Ecto neural progenitor cell (in vitro differentiated cells): Measurements from ENCODE around the gene U2AF2.
"Not testable (repeated sequence)": the region's sequence is repeated elsewhere in the genome, so short reads cannot be mapped to it uniquely, and the experiment has no call there.

ENCODE experiments used
- DNase-seq: peaks from one replicate; pipeline ENCODE4 v3.0.0-alpha.2; 2018; ENCODE audit warnings: low spot score

Gene U2AF2

DNA sequence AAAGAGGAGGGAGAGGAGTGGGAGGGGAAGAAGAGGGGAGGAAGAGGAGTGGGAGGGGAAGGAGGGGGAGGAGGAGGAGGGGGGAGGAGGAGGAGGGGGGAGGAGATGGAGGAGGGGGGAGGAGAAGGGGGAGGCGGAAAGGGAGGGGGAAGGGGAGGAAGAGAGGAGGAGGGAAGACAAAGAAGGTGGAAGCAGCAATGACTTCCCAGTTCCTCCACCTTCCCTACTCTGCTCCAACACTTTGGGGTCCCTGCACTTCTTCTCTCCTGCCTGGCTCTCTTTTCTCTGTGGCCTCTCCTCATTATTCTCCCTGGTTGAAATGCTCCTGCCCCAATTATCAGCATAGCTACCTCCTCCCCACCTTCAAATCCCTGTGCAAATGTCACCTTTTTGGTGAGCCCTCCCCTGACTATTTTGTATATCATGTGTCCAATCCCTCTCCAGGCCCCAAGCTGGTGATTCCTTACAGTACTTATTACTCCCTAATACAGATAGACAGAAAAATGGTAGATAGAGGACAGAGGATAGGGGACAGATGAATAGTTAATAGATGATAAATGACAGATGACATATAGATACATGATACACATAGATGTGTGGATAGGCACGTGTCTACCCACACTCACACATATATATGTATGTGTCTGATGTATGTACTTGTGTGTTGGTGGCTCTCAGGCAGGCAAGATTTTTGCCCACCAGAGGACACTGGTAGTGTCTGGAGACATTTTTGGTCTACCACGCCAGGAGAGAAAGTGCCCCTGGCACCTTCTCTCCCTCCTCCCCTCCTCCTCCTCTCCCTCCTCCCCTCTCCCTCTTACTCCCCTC, 58.2 kb downstream of the U2AF2 start:
- no peak for DNase-seq

DNA sequence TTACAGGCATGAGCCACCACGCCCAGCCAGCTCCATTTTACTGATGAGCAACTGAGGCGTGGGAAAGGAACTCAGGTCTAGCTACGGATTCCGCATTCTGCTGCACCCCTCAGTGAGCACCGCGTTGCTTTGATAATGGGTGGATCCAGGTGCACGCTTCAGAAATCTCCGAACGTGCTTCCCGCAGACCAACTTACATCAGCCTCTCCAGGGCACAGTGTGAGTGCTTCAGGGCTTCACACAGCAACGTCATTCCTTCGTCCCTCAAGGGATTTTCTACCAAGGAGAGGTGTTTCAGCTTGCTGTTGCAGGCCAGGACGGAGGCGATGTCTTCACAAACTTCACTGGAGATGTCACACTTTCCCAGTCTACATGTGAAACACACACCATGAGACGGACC, 61.7 kb downstream of the U2AF2 start:
- no peak for DNase-seq

DNA sequence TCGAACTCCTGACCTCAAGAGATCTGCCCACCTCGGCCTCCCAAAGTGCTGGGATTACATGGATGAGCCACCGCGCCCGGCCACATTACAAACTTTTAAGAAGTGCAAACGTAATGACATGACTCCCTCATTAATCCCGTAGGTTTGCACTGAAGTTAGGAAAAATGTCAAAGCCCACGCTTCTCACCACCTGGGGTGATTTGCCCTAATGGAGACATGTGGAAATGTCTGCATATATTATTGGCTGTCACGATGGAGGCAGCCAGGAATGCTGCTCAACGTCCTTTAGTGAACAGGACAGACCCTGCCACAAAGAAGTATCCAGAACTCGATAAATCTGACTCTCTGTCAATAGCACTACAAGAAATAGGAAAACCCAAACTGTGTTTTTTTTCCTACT, 62.4 kb downstream of the U2AF2 start:
- DNase-seq: no peak

GRCh38 chr19:55717879-55718711, 63.3 kb downstream of the U2AF2 start:
- DNase-seq: not testable (repeated sequence)

DNA sequence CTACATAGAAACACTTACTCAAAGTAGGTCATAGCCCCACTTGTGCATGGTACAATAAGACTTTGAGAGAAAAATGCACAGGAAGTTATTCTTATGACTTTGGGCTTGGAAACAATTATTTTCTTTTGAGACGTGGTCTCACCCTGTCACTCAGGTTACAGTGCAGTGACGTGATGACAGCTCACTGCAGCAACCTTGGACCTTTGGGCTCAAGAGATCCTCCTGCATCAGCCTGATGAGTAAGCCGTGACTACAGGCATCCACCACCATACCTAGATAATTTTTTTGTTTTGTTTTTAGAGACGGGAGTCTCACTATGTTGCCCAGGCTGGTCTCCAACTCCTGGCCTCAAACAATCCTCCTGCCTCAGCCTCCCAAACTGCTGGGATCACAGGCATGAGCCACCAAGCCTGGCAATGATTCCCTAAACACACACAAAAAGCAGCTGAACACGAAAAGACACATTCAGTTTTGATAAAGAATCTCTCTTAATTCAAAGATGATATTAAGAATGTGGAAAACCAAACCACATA, 65.4 kb downstream of the U2AF2 start:
- no peak for DNase-seq

DNA sequence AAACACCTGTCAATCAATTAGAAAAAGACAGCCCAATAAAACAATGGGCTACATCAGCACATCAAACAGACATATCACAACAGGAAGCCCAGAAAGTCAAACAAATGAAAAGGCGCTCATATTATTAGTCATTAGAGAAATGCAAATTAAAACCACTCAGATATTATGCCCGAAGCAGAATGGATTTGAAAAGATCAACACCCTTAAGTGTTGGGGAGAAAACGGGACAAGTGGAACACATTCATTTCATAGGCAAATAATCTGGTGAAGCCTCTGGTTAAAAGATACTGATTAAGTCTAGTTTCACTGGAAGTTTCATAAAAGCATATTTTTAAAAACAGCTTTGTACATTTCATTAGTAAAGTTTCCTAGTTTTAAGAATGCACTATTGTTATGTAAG, 66.0 kb downstream of the U2AF2 start:
- DNase-seq: no peak

DNA sequence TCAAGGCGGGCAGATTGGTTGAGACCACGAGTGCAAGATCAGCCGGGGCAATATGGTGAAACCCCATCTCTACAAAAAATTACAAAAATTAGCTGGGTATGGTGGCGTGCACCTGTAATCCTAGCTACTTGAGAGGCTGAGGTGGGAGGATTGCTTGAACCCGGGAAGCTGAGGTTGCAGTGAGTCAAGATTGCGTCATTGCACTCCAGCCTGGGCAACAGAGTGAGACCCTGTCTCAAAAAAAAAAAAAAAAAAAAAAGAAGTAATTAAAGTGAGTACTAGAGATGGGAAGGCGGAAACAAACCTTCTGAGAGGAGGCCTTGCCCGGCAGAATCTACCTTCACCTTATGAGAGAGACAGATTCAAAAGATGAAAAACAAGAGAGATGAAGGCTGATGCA, 68.7 kb downstream of the U2AF2 start:
- DNase-seq: no peak
